Body of pancreas (tissue), 4 donors: ENCODE results near the gene PDE4D. TPM values are rescaled to one million over a fixed set of nuclear protein-coding genes. Genes with fewer than 3 reads are reported as not detected.

Experiments
- ATAC-seq: fragments of 150-250 bp; one replicate; pipeline ENCODE4 v1.9.1; 2016
- DNase-seq, 4 donors: peaks; one replicate each; pipeline ENCODE4 v3.0.0-alpha.2; 2019
- H3K27ac ChIP-seq, 4 donors: fragments of 200-600 bp; sonication (generic); 1 replicate in 3 of 4; 2 replicates in 1 of 4; pipeline versions ENCODE4 v1.5.1 to v1.6.1; 2016 to 2019; ENCODE audit warnings: mild to moderate bottlenecking in 1 of 4, mixed read lengths in 1 of 4, moderate library complexity in 1 of 4
- H3K27me3 ChIP-seq, 2 donors: fragments of 200-600 bp; sonication (generic); one replicate each; pipeline ENCODE4 v1.6.0; 2016; ENCODE audit warnings: mild to moderate bottlenecking in 1 of 2
- H3K36me3 ChIP-seq, 2 donors: fragments of 200-600 bp; sonication (generic); replicated peaks in 1 of 2; 2 replicates each; pipeline ENCODE4 v1.5.1; 2016; ENCODE audit warnings: low read depth in 2 of 2; ENCODE audit not compliant: insufficient read depth in 1 of 2
- H3K4me1 ChIP-seq: fragments of 200-600 bp; sonication (generic); one replicate; pipeline ENCODE4 v1.6.0; 2016
- H3K4me3 ChIP-seq, 2 donors: fragments of 200-600 bp; sonication (generic); 1 replicate in 1 of 2; 2 replicates in 1 of 2; pipeline ENCODE4 v1.5.1; 2016 to 2019
- H3K9me3 ChIP-seq, 3 donors: fragments of 200-600 bp; sonication (generic); 1 replicate in 2 of 3; 2 replicates in 1 of 3; pipeline ENCODE4 v1.5.1; 2016
- CTCF ChIP-seq, 7 experiments: fragments of 450-650 bp in 4 of 7; fragments of 200-600 bp in 3 of 7; sonication (generic) in 3 of 7; IDR thresholded peaks; one replicate each; pipeline ENCODE4 v1.5.1; 2016 to 2019; ENCODE audit warnings: antibody characterized with exemption in 7 of 7
- POLR2A ChIP-seq, 3 donors: fragments of 450-650 bp; IDR thresholded peaks; one replicate each; pipeline ENCODE4 v1.6.1; 2016; ENCODE audit warnings: antibody characterized with exemption in 3 of 3, mild to moderate bottlenecking in 2 of 3
- WGBS, 2 donors: methylation state at CpG; one replicate each; pipeline ENCODE4 v1.1.5; 2017; 5-methylcytosine and 5-hydroxymethylcytosine counted together
- intact Hi-C: fragments of 100-400 bp; cut with DNase I; formaldehyde crosslinking; loops from one replicate; pipeline ENCODE4 v1.15.1; 2023
- total RNA-seq, 2 donors: library from RNA; depleted of rRNA; stranded (reverse); fragments of >200 nt; gene quantifications; one replicate each; pipeline ENCODE4 v1.1.0, GENCODE V29; 2016

The PDE4D gene
- total RNA-seq, 2 donors from 2014 or later = 8.6 to 9.2 TPM

- 70 to 77% methylated on average over 3 of the region's 3 CpGs for WGBS, 2 donors
- no peak for ATAC-seq
- intact Hi-C loops = no loop called here
Measured at GRCh38 chr5:59525311-59525710, 368.2 kb downstream of the PDE4D start.

GRCh38 chr5:59522201-59522831, 371.2 kb downstream of the PDE4D start:
- Histone ChIP-seq H3K4me3 (no peak overlapping the region), H3K36me3 (no peaks in the 10 kb centered on the region), H3K27ac (no peak overlapping the region), H3K9me3 (no peaks in the 10 kb centered on the region), H3K27me3 (no peaks in the 10 kb centered on the region), H3K4me1 (no peaks in the 10 kb centered on the region)
- ATAC-seq (no peak), DNase-seq (no peak)
- TF ChIP-seq POLR2A (IDR thresholded peaks at IDR 0.05) (no peak), CTCF (IDR thresholded peaks at IDR 0.05) (no peak)
- WGBS, 2 donors = 44 to 78% methylated on average over 3 of the region's 3 CpGs
- intact Hi-C loops = no loop called here

More at GRCh38 chr5:59525311-59525710, 368.2 kb downstream of the PDE4D start:
- H3K9me3 ChIP-seq = no peaks in the 10 kb centered on the region
- no peak overlapping the region for H3K4me3 ChIP-seq
- no peak overlapping the region for H3K27ac ChIP-seq
- H3K4me1 ChIP-seq = no peaks in the 10 kb centered on the region
- H3K27me3 ChIP-seq = no peaks in the 10 kb centered on the region
- no peaks in the 10 kb centered on the region for H3K36me3 ChIP-seq
- DNase-seq = no peak
- TF ChIP-seq POLR2A (IDR thresholded peaks at IDR 0.05) = no peak
- no peak for TF ChIP-seq CTCF (IDR thresholded peaks at IDR 0.05)

- Histone ChIP-seq H3K9me3 (no peaks in the 10 kb centered on the region), H3K36me3 (no peaks in the 10 kb centered on the region), H3K27ac (no peak overlapping the region), H3K4me1 (no peaks in the 10 kb centered on the region), H3K27me3 (no peaks in the 10 kb centered on the region), H3K4me3 (no peak overlapping the region)
- TF ChIP-seq POLR2A (IDR thresholded peaks at IDR 0.05) (no peak), CTCF (IDR thresholded peaks at IDR 0.05) (no peak)
- intact Hi-C loops = no loop called here
- ATAC-seq (no peak), DNase-seq (no peak)
Measured at GRCh38 chr5:59521476-59521875, 372.1 kb downstream of the PDE4D start.

GRCh38 chr5:59519338-59519737, 374.2 kb downstream of the PDE4D start:
- Histone ChIP-seq H3K27ac (no peak overlapping the region), H3K36me3 (no peaks in the 10 kb centered on the region), H3K4me1 (no peaks in the 10 kb centered on the region), H3K27me3 (no peaks in the 10 kb centered on the region), H3K4me3 (no peak overlapping the region), H3K9me3 (no peaks in the 10 kb centered on the region)
- ATAC-seq = no peak
- intact Hi-C loops = no loop called here
- TF ChIP-seq CTCF (IDR thresholded peaks at IDR 0.05) (no peak), POLR2A (IDR thresholded peaks at IDR 0.05) (no peak)
- DNase-seq = no peak
- 91 to 92% methylated on average over 5 of the region's 5 CpGs for WGBS, 2 donors

GRCh38 chr5:59517926-59518585, 375.5 kb downstream of the PDE4D start:
- DNase-seq (no peak), ATAC-seq (no peak)
- no peaks in the 10 kb centered on the region for H3K9me3 ChIP-seq
- no peaks in the 10 kb centered on the region for H3K27me3 ChIP-seq
- intact Hi-C loops = no loop called here
- 56 to 61% methylated on average over 3 of the region's 3 CpGs for WGBS, 2 donors
- H3K27ac ChIP-seq = no peak overlapping the region
- TF ChIP-seq POLR2A (IDR thresholded peaks at IDR 0.05) (no peak), CTCF (IDR thresholded peaks at IDR 0.05) (no peak)
- H3K4me3 ChIP-seq = no peak overlapping the region
- no peaks in the 10 kb centered on the region for H3K4me1 ChIP-seq
- no peaks in the 10 kb centered on the region for H3K36me3 ChIP-seq
